ENCODE results near the gene ZNF560. TPM values are rescaled to one million over a fixed set of nuclear protein-coding genes. Genes with fewer than 3 reads are reported as not detected.

Gene ZNF560
- total RNA-seq, 2 experiments from 2014 or later: not detected

Other genes with a start within 250 kb of the ZNF560 start
- not detected for gene OR7E24, start 247.7 kb downstream of the ZNF560 start, total RNA-seq
- 1 to 10 TPM; 6.7 to 9.0 TPM for gene ZNF699, start 188.8 kb downstream of the ZNF560 start, total RNA-seq
- 10 to 100 TPM; 10.9 to 14.9 TPM for gene ZNF559, start 174.4 kb downstream of the ZNF560 start, total RNA-seq
- gene ZNF177, start 135.6 kb downstream of the ZNF560 start, total RNA-seq: 1 to 10 TPM; 1.1 to 1.2 TPM
- gene ZNF266, start 63.0 kb downstream of the ZNF560 start, total RNA-seq: 10 to 100 TPM; 34.1 to 48.3 TPM
- 10 to 100 TPM; 12.7 to 13.9 TPM for gene ZNF426, start 40.0 kb upstream of the ZNF560 start, total RNA-seq
- gene ZNF121, start 85.9 kb upstream of the ZNF560 start, total RNA-seq: 10 to 100 TPM; 53.9 to 55.7 TPM
- gene ZNF561, start 122.6 kb upstream of the ZNF560 start, total RNA-seq: 10 to 100 TPM; 23.0 to 30.8 TPM
- gene ZNF562, start 176.5 kb upstream of the ZNF560 start, total RNA-seq: 10 to 100 TPM; 25.9 to 26.7 TPM

All from activated CD8-positive, alpha-beta memory T cell treated with anti-CD3 and anti-CD28 coated beads, Interleukin-2, amount 10 ng/mL, durations not matched to agents 7 days and 5 days (primary cell).